Activated T-cell treated with anti-CD3 and anti-CD28 coated beads, Interleukin-2, amount 50 U/mL, for 4 hours (primary cell): ENCODE measurements around the gene OR51A7. TPM values are rescaled to one million over a fixed set of nuclear protein-coding genes. Genes with fewer than 3 reads are reported as not detected.
"Not testable (repeated sequence)": the region's sequence is repeated elsewhere in the genome, so short reads cannot be mapped to it uniquely, and the experiment has no call there.

ENCODE experiments used
- ATAC-seq, 2 donors: fragments of 200-7000 bp; cut with Tn5 transposase; one replicate each; pipeline ENCODE4 v1.10.0; 2021
- DNase-seq: peaks from one replicate; pipeline ENCODE4 v3.0.0-alpha.2; 2020
- H3K27me3 Mint-ChIP-seq: one replicate; pipeline ENCODE4 v1.8.0; 2021; ENCODE audit warnings: low read depth, mixed read lengths
- H3K36me3 Mint-ChIP-seq: one replicate; pipeline ENCODE4 v1.8.0; 2022; ENCODE audit warnings: mixed read lengths; ENCODE audit not compliant: insufficient read depth
- H3K4me1 Mint-ChIP-seq: one replicate; pipeline ENCODE4 v1.8.0; 2021; ENCODE audit warnings: low read depth, mixed read lengths
- H3K4me3 Mint-ChIP-seq: one replicate; pipeline ENCODE4 v1.8.0; 2021; ENCODE audit warnings: mild to moderate bottlenecking, moderate library complexity, mixed read lengths
- H3K9me3 Mint-ChIP-seq: one replicate; pipeline ENCODE4 v1.8.0; 2021; ENCODE audit warnings: mixed read lengths
- total RNA-seq, 3 donors: library from RNA; stranded (reverse); gene quantifications; one replicate each; pipeline ENCODE4 v1.2.1, GENCODE V29; 2021

The OR51A7 gene
- not detected for total RNA-seq

GRCh38 chr11:4903484-4903883, at the start of gene OR51A7:
Gene OR51A7, plus strand, starts transcription at chr11:4903783. Its CDS starts 3,587 bp downstream, at chr11:4907370.
- ATAC-seq (no peak), DNase-seq (no peak)
- Mint-ChIP-seq H3K27me3 (no peaks in the 10 kb centered on the region), H3K9me3 (no peaks in the 10 kb centered on the region), H3K36me3 (no peaks in the 10 kb centered on the region), H3K4me3 (no peak within 1 kb of the TSS), H3K4me1 (no peaks in the 10 kb centered on the region)

GRCh38 chr11:4854286-4854685, 49.3 kb upstream of the OR51A7 start:
- not testable (repeated sequence) for H3K36me3 Mint-ChIP-seq, H3K9me3 Mint-ChIP-seq, H3K4me3 Mint-ChIP-seq, DNase-seq, ATAC-seq, H3K27me3 Mint-ChIP-seq, H3K4me1 Mint-ChIP-seq

- Mint-ChIP-seq H3K4me3 (no peak overlapping the region), H3K27me3 (peaks cover 6% of the 10 kb centered on the region), H3K36me3 (no peaks in the 10 kb centered on the region), H3K9me3 (no peaks in the 10 kb centered on the region), H3K4me1 (no peaks in the 10 kb centered on the region)
- ATAC-seq (no peak), DNase-seq (no peak)
Observed at GRCh38 chr11:4862447-4863236, 40.9 kb upstream of the OR51A7 start.

- Mint-ChIP-seq H3K36me3 (no peaks in the 10 kb centered on the region), H3K9me3 (no peaks in the 10 kb centered on the region), H3K4me1 (no peaks in the 10 kb centered on the region), H3K27me3 (peaks cover 6% of the 10 kb centered on the region), H3K4me3 (no peak overlapping the region)
- no peak for DNase-seq
- ATAC-seq, result no peak
Observed at GRCh38 chr11:4863876-4864275, 39.7 kb upstream of the OR51A7 start.

GRCh38 chr11:4865855-4866254, 37.7 kb upstream of the OR51A7 start:
- Mint-ChIP-seq H3K4me1 (no peaks in the 10 kb centered on the region), H3K36me3 (no peaks in the 10 kb centered on the region), H3K9me3 (peaks cover 3% of the 10 kb centered on the region), H3K27me3 (peaks cover 6% of the 10 kb centered on the region), H3K4me3 (no peak overlapping the region)
- ATAC-seq (no peak), DNase-seq (no peak)

GRCh38 chr11:4881188-4881587, 22.4 kb upstream of the OR51A7 start:
- Mint-ChIP-seq H3K27me3 (no peaks in the 10 kb centered on the region), H3K4me1 (no peaks in the 10 kb centered on the region), H3K4me3 (no peak overlapping the region), H3K36me3 (no peaks in the 10 kb centered on the region), H3K9me3 (no peaks in the 10 kb centered on the region)
- no peak for DNase-seq
- ATAC-seq, result no peak

GRCh38 chr11:4881860-4882500, 21.6 kb upstream of the OR51A7 start, which contains the start of gene OR51T1:
Gene OR51T1, plus strand, starts transcription at chr11:4881900. Its CDS starts 0 bp downstream, at chr11:4881900.
- no peak within 1 kb of the TSS for H3K4me3 Mint-ChIP-seq
- no peaks in the 10 kb centered on the region for H3K4me1 Mint-ChIP-seq
- H3K36me3 Mint-ChIP-seq, result no peaks in the 10 kb centered on the region
- DNase-seq (no peak), ATAC-seq (no peak)
- H3K9me3 Mint-ChIP-seq, result no peaks in the 10 kb centered on the region
- H3K27me3 Mint-ChIP-seq, result no peaks in the 10 kb centered on the region

- no peaks in the 10 kb centered on the region for H3K9me3 Mint-ChIP-seq
- H3K4me3 Mint-ChIP-seq, result no peak overlapping the region
- H3K27me3 Mint-ChIP-seq, result no peaks in the 10 kb centered on the region
- H3K4me1 Mint-ChIP-seq, result no peaks in the 10 kb centered on the region
- no peaks in the 10 kb centered on the region for H3K36me3 Mint-ChIP-seq
- ATAC-seq (no peak), DNase-seq (no peak)
Observed at GRCh38 chr11:4882543-4882942, 21.0 kb upstream of the OR51A7 start.

- ATAC-seq (no peak), DNase-seq (no peak)
- no peak overlapping the region for H3K4me3 Mint-ChIP-seq
- H3K36me3 Mint-ChIP-seq, result no peaks in the 10 kb centered on the region
- H3K9me3 Mint-ChIP-seq, result no peaks in the 10 kb centered on the region
- H3K4me1 Mint-ChIP-seq, result no peaks in the 10 kb centered on the region
- H3K27me3 Mint-ChIP-seq, result no peaks in the 10 kb centered on the region
Observed at GRCh38 chr11:4884361-4884760, 19.2 kb upstream of the OR51A7 start.

- no peaks in the 10 kb centered on the region for H3K4me1 Mint-ChIP-seq
- no peaks in the 10 kb centered on the region for H3K27me3 Mint-ChIP-seq
- DNase-seq (no peak), ATAC-seq (no peak)
- no peaks in the 10 kb centered on the region for H3K36me3 Mint-ChIP-seq
- no peak overlapping the region for H3K4me3 Mint-ChIP-seq
- H3K9me3 Mint-ChIP-seq, result peaks cover 4% of the 10 kb centered on the region
Observed at GRCh38 chr11:4886186-4886585, 17.4 kb upstream of the OR51A7 start.

GRCh38 chr11:4887591-4887990, 16.0 kb upstream of the OR51A7 start:
- Mint-ChIP-seq H3K9me3 (peaks cover 8% of the 10 kb centered on the region), H3K27me3 (no peaks in the 10 kb centered on the region), H3K4me1 (no peaks in the 10 kb centered on the region), H3K4me3 (no peak overlapping the region), H3K36me3 (no peaks in the 10 kb centered on the region)
- ATAC-seq (no peak), DNase-seq (no peak)

- no peak for ATAC-seq
Observed at GRCh38 chr11:4890279-4890678, 13.3 kb upstream of the OR51A7 start.

GRCh38 chr11:4891996-4892640, 11.5 kb upstream of the OR51A7 start:
- Mint-ChIP-seq H3K4me3 (no peak overlapping the region), H3K9me3 (peaks cover 8% of the 10 kb centered on the region), H3K36me3 (no peaks in the 10 kb centered on the region), H3K27me3 (peaks cover 2% of the 10 kb centered on the region), H3K4me1 (no peaks in the 10 kb centered on the region)
- ATAC-seq (no peak), DNase-seq (no peak)

More at GRCh38 chr11:4890279-4890678, 13.3 kb upstream of the OR51A7 start:
- Mint-ChIP-seq H3K4me1 (no peaks in the 10 kb centered on the region), H3K9me3 (peaks cover 8% of the 10 kb centered on the region), H3K36me3 (no peaks in the 10 kb centered on the region), H3K27me3 (peaks cover 2% of the 10 kb centered on the region), H3K4me3 (no peak overlapping the region)
- DNase-seq, result no peak

- no peaks in the 10 kb centered on the region for H3K36me3 Mint-ChIP-seq
- DNase-seq (no peak), ATAC-seq (no peak)
- H3K9me3 Mint-ChIP-seq, result no peaks in the 10 kb centered on the region
- H3K27me3 Mint-ChIP-seq, result no peaks in the 10 kb centered on the region
- no peak overlapping the region for H3K4me3 Mint-ChIP-seq
- H3K4me1 Mint-ChIP-seq, result no peaks in the 10 kb centered on the region
Observed at GRCh38 chr11:4916581-4916980, 13.0 kb downstream of the OR51A7 start.

- DNase-seq, result no peak
- no peak for ATAC-seq
- Mint-ChIP-seq H3K36me3 (no peaks in the 10 kb centered on the region), H3K4me1 (no peaks in the 10 kb centered on the region), H3K4me3 (no peak within 1 kb of the TSS), H3K27me3 (no peaks in the 10 kb centered on the region), H3K9me3 (no peaks in the 10 kb centered on the region)
Observed at GRCh38 chr11:4919250-4919649, 15.7 kb downstream of the OR51A7 start, which contains the start of gene OR51G2. Gene OR51G2, minus strand, starts transcription at chr11:4919350. Its CDS starts 3,687 bp downstream, at chr11:4915663.
